ENCODE measurements around the gene ARMC8.

ARMC8 gene

DNA sequence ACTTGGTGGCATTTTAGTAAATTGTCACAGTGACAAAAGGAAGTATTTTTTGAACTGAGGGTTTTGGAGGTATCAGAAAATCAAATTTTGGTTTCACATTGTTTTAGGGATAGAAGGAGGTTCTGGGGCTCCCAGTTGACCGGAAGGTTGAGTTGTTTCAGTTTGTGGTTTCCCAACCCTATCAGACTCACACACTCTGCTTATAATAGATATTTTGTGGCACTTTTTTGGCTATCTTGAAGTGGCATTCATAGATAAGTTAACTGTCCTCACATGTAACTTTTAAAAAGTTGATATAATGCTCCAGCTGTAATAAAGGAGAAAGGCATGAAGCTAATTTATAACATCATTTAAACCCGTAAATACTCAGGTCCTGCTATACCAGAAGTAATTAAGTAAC lies 12.8 kb downstream of the ARMC8 start:
- Histone ChIP-seq H3K27ac (no peak overlapping the region), H3K4me2 (peak overlapping the region; percentile 41; the same call in 1 of the 2 replicates), H3K27me3 (ENCODE audit: insufficient read depth, low read depth) (no peaks in the 10 kb centered on the region), H3K4me1 (ENCODE audit: low read depth, poor library complexity, severe bottlenecking) (peaks cover 27% of the 10 kb centered on the region), H3K79me2 (ENCODE audit: insufficient read depth, low read depth) (peaks cover 80% of the 10 kb centered on the region), H3K9ac (no peak overlapping the region), H3K4me3 (IDR thresholded peaks at IDR 0.05; ENCODE audit: insufficient read depth, low read depth, low read length) (no peak overlapping the region), H3K36me3 (ENCODE audit: insufficient read depth) (no peaks in the 10 kb centered on the region), H2AFZ (ENCODE audit: low read depth) (no peak overlapping the region), H4K20me1 (ENCODE audit: insufficient read depth) (peaks cover 13% of the 10 kb centered on the region)
- TF ChIP-seq, protein P1, sequence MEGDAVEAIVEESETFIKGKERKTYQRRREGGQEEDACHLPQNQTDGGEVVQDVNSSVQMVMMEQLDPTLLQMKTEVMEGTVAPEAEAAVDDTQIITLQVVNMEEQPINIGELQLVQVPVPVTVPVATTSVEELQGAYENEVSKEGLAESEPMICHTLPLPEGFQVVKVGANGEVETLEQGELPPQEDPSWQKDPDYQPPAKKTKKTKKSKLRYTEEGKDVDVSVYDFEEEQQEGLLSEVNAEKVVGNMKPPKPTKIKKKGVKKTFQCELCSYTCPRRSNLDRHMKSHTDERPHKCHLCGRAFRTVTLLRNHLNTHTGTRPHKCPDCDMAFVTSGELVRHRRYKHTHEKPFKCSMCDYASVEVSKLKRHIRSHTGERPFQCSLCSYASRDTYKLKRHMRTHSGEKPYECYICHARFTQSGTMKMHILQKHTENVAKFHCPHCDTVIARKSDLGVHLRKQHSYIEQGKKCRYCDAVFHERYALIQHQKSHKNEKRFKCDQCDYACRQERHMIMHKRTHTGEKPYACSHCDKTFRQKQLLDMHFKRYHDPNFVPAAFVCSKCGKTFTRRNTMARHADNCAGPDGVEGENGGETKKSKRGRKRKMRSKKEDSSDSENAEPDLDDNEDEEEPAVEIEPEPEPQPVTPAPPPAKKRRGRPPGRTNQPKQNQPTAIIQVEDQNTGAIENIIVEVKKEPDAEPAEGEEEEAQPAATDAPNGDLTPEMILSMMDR (conservative IDR thresholded peaks at IDR 0.05; ENCODE audit: low read depth, low read length): no peak

DNA sequence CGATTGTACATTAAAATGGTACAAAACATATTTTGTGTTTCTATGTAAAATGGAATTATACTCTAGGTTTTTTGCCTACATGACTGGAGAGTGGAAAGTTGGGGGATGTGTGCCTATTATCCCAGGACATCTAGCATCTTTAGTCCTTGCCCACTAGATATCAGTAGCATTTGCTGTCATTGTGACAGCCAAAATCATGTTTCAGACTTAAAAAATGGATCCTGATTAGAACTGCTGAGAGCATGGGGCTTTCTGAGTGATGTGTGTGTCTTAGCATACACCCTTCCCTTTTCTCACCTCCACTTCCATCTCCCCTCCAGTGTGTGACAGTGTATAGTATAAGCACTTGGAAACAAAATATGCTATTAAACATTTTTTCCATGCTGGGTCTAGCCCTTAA lies 13.3 kb downstream of the ARMC8 start:
- Histone ChIP-seq H4K20me1 (ENCODE audit: insufficient read depth) (peaks cover 13% of the 10 kb centered on the region), H3K36me3 (ENCODE audit: insufficient read depth) (no peaks in the 10 kb centered on the region), H3K4me2 (peak overlapping the region; percentile 41; the same call in 1 of the 2 replicates), H3K4me3 (IDR thresholded peaks at IDR 0.05; ENCODE audit: insufficient read depth, low read depth, low read length) (no peak overlapping the region), H2AFZ (ENCODE audit: low read depth) (no peak overlapping the region), H3K79me2 (ENCODE audit: insufficient read depth, low read depth) (peaks cover 78% of the 10 kb centered on the region), H3K27me3 (ENCODE audit: insufficient read depth, low read depth) (no peaks in the 10 kb centered on the region), H3K4me1 (ENCODE audit: low read depth, poor library complexity, severe bottlenecking) (peaks cover 27% of the 10 kb centered on the region), H3K27ac (no peak overlapping the region), H3K9ac (no peak overlapping the region)
- TF ChIP-seq, protein P1 (conservative IDR thresholded peaks at IDR 0.05; ENCODE audit: low read depth, low read length): no peak

DNA sequence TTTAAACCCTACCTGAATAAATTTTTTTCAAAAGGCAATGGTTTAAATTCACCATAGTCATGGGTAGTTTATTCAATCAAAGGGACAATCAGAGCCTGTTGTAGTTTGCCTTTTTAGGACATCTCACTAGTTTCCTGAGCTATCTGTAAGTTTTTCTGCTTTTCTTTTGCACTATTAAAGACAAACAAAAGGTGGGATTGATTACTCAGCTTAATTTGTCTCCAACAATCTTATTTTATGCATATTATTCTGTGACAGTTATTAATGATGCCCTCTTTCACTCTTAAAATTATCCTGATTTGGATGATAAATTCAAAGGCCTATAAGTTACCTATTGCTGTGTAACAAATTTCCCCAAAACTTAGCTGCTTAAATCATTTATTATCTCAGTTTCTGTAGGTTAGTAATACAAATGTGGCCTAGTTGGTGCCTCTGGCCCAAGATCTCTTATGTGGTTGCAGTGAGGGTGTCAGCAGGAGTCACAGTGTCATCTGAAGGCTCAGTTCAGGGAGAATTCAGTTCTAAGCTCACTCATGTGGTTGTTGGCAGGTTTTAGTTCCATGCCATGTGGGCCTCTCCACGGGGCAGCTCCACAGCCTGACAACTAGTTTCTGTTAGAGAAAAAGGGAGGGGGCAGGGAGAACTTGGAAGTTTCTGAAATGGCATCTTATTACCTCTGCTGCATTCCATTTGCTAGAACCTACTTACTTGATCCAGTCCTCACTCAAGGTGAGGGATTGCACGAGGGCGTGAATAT lies 16.0 kb downstream of the ARMC8 start:
- H3K27me3 ChIP-seq (ENCODE audit: insufficient read depth, low read depth): no peaks in the 10 kb centered on the region
- H3K9ac ChIP-seq: no peak overlapping the region
- H3K4me3 ChIP-seq (IDR thresholded peaks at IDR 0.05; ENCODE audit: insufficient read depth, low read depth, low read length): no peak overlapping the region
- no peak overlapping the region for H2AFZ ChIP-seq (ENCODE audit: low read depth)
- no peak overlapping the region for H3K4me2 ChIP-seq
- H3K27ac ChIP-seq: no peak overlapping the region
- peaks cover 9% of the 10 kb centered on the region for H4K20me1 ChIP-seq (ENCODE audit: insufficient read depth)
- no peaks in the 10 kb centered on the region for H3K36me3 ChIP-seq (ENCODE audit: insufficient read depth)
- peaks cover 27% of the 10 kb centered on the region for H3K4me1 ChIP-seq (ENCODE audit: low read depth, poor library complexity, severe bottlenecking)
- H3K79me2 ChIP-seq (ENCODE audit: insufficient read depth, low read depth): peaks cover 67% of the 10 kb centered on the region
- TF ChIP-seq, protein P1 (conservative IDR thresholded peaks at IDR 0.05; ENCODE audit: low read depth, low read length): no peak

DNA sequence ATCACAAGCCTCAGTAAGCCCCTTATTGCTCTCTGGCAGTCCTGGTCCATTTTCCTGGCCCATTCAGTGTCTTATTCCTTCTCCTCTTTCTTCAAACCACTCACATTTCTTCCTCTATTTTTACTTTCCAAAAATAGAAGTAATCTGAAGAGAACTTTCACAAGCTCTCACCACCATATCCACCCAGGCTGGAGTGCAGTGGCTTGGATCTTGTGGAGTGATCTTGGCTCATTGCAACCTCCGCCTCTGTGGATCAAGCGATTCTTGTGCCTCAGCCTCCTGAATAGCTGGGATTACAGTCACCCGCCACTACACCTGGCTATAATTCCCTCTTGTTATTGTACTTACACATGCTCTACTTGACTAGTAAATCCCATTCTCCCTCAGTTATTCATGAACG lies 16.8 kb downstream of the ARMC8 start:
- Histone ChIP-seq H4K20me1 (ENCODE audit: insufficient read depth) (peaks cover 9% of the 10 kb centered on the region), H3K4me1 (ENCODE audit: low read depth, poor library complexity, severe bottlenecking) (peaks cover 24% of the 10 kb centered on the region), H2AFZ (ENCODE audit: low read depth) (no peak overlapping the region), H3K36me3 (ENCODE audit: insufficient read depth) (no peaks in the 10 kb centered on the region), H3K4me2 (no peak overlapping the region), H3K27me3 (ENCODE audit: insufficient read depth, low read depth) (no peaks in the 10 kb centered on the region), H3K27ac (no peak overlapping the region), H3K9ac (no peak overlapping the region), H3K4me3 (IDR thresholded peaks at IDR 0.05; ENCODE audit: insufficient read depth, low read depth, low read length) (no peak overlapping the region), H3K79me2 (ENCODE audit: insufficient read depth, low read depth) (peaks cover 66% of the 10 kb centered on the region)
- TF ChIP-seq, protein P1 (conservative IDR thresholded peaks at IDR 0.05; ENCODE audit: low read depth, low read length): no peak

All from KMS-11 (cell line).